Right atrium auricular region (tissue), 2 donors: ENCODE measurements around the gene MLYCD. TPM values are rescaled to one million over a fixed set of nuclear protein-coding genes. Genes with fewer than 3 reads are reported as not detected.
A peak's percentile ranks its signal among the peaks of the same experiment; 100 is the strongest.

Experiments
- DNase-seq: peaks from one replicate; pipeline ENCODE4 v3.0.0-alpha.2; 2019; ENCODE audit warnings: low spot score
- H3K27ac ChIP-seq, 2 donors: fragments of 200-600 bp; sonication (generic); 1 replicate in 1 of 2; 2 replicates in 1 of 2; pipeline ENCODE4 v1.5.1; 2016 to 2019
- H3K27me3 ChIP-seq, 2 donors: fragments of 200-600 bp; sonication (generic); one replicate each; pipeline versions ENCODE4 v1.5.1 to v1.6.0; 2017 to 2019
- H3K36me3 ChIP-seq: fragments of 200-600 bp; sonication (generic); one replicate; pipeline ENCODE4 v1.5.1; 2016
- H3K4me1 ChIP-seq, 2 donors: fragments of 200-600 bp; sonication (generic); one replicate each; pipeline versions ENCODE4 v1.5.1 to v1.6.0; 2017 to 2019
- H3K4me3 ChIP-seq, 2 donors: fragments of 200-600 bp; sonication (generic); 1 replicate in 1 of 2; 2 replicates in 1 of 2; pipeline ENCODE4 v1.5.1; 2017 to 2019; ENCODE audit warnings: mild to moderate bottlenecking in 1 of 2, moderate library complexity in 1 of 2
- H3K9me3 ChIP-seq, 2 donors: fragments of 200-600 bp; sonication (generic); one replicate each; pipeline ENCODE4 v1.5.1; 2019
- total RNA-seq, 2 donors: library from RNA; depleted of rRNA; stranded (reverse); fragments of >200 nt; gene quantifications; one replicate each; pipeline ENCODE4 v1.1.0, GENCODE V29; 2016
- TF ChIP-seq, protein P1 (sequence below), 2 donors: fragments of 200-600 bp; sonication (generic); IDR thresholded peaks; one replicate each; pipeline ENCODE4 v1.5.1; 2019; ENCODE audit warnings: antibody characterized with exemption in 2 of 2

The MLYCD gene
- total RNA-seq, 2 donors from 2014 or later: 22.0 to 37.0 TPM

DNA sequence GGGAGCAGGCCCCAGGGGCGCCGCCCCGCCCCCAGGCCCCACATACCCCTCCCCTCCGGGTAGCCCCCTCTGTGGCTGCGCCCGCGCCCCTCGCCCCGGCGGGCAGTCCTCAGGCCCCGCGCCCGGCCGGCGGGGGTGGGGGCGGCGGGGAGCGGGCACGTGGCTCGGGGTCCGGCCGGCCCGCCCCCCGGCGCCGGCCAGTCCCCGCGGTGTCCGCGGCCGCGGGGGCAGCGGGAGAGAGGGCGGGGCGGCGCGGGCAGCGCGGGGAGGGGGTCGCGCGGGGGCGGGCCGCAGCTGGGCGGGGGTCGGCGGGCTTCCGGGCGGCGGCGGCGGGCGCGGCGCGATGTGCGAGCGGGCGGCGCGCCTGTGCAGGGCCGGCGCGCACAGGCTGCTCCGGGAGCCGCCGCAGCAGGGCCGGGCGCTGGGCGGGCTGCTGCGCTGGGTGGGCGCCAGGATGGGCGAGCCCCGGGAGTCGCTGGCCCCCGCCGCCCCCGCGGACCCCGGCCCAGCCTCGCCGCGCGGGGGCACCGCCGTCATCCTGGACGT is 69.5 kb downstream of the MLYCD start:
- peaks cover 10% of the 10 kb centered on the region for H3K36me3 ChIP-seq

DNA sequence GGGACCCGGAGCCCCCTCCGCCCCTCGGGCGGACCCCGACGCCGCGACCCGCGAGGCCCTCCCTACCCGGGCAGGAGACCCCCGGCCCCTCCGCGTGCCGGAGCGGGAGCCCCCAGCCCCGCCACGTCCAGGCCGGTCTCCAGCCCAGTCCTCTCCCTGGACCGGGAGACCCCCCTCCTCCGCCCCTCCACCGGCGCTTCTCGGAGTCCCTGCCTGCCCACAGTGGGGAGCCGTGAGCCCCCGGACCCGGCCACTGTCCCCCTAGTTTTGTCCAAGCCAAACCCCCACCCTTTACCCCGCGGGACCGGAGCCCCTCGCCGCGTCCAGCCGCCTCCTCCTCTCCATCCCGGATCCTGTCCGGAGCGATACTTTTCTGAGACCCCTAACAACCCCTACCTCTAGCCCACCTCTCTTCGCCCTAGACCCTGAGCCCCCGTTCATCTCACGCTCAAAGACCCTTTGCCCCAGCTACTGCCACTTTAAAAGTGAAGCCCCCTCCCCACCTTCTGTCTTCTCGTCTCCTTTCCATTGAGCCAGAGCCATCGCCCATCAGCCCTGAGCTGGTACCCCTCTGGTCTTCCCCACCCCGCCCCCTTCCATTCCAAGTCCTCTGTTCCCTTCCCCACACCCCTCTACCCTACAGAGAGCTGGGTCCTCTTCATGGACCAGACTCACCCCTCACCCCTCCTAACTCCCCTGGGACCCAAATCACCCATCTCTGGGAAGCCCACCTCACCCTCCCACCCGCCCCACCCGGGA is 70.2 kb downstream of the MLYCD start:
- H3K4me1 ChIP-seq: no peaks in the 10 kb centered on the region
- no peak overlapping the region for H3K27ac ChIP-seq
- no peaks in the 10 kb centered on the region for H3K27me3 ChIP-seq
- no peaks in the 10 kb centered on the region for H3K9me3 ChIP-seq
- peaks cover 10% of the 10 kb centered on the region for H3K36me3 ChIP-seq
- DNase-seq: no peak
- H3K4me3 ChIP-seq: peak overlapping the region in 1 of 2 donors; percentile 22
- TF ChIP-seq, protein P1, sequence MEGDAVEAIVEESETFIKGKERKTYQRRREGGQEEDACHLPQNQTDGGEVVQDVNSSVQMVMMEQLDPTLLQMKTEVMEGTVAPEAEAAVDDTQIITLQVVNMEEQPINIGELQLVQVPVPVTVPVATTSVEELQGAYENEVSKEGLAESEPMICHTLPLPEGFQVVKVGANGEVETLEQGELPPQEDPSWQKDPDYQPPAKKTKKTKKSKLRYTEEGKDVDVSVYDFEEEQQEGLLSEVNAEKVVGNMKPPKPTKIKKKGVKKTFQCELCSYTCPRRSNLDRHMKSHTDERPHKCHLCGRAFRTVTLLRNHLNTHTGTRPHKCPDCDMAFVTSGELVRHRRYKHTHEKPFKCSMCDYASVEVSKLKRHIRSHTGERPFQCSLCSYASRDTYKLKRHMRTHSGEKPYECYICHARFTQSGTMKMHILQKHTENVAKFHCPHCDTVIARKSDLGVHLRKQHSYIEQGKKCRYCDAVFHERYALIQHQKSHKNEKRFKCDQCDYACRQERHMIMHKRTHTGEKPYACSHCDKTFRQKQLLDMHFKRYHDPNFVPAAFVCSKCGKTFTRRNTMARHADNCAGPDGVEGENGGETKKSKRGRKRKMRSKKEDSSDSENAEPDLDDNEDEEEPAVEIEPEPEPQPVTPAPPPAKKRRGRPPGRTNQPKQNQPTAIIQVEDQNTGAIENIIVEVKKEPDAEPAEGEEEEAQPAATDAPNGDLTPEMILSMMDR (IDR thresholded peaks at IDR 0.05): no peak

More for the DNA sequence above, 69.5 kb downstream of the MLYCD start:
- no peak for DNase-seq
- no peaks in the 10 kb centered on the region for H3K9me3 ChIP-seq
- TF ChIP-seq, protein P1 (IDR thresholded peaks at IDR 0.05): no peak
- no peak overlapping the region for H3K27ac ChIP-seq
- peak overlapping the region; percentile 37 to 47 for H3K4me3 ChIP-seq
- H3K27me3 ChIP-seq: no peaks in the 10 kb centered on the region
- no peaks in the 10 kb centered on the region for H3K4me1 ChIP-seq

DNA sequence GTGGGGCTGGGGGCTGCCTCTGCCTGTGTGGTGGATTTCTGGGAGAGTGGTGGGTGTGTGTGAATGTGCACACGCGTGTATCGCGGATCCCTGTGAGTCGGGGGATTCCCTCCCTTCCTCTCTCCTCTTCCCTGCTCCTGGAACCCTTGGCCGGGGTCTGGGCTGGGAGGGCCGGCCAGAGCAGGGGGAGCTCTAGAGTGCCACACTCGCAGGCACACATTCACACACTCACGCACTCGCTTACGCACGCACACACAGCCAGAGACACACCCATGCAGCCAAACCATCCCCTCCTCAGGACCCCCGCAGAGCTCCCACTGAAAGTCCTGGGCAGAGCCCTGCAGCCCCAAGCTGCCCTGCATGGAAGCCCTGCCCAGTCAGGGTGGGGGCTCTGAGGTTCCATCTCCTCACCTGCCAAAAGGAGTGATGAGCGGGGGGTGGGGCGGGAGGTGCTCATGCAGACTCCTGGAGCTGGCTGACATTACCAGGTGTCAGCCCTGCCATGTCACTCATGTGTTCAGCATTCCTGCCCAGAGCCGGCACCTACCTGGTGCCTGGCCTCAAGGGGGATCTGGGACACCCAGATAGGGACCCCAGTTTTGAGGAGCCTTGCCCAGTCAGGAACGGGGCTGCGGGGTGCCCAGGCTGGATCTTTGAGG is 71.0 kb downstream of the MLYCD start:
- Histone ChIP-seq H3K27me3 (no peaks in the 10 kb centered on the region), H3K9me3 (no peaks in the 10 kb centered on the region), H3K4me3 (no peak overlapping the region), H3K4me1 (no peaks in the 10 kb centered on the region), H3K27ac (no peak overlapping the region), H3K36me3 (peaks cover 10% of the 10 kb centered on the region)
- TF ChIP-seq, protein P1 (IDR thresholded peaks at IDR 0.05): no peak
- DNase-seq: no peak

DNA sequence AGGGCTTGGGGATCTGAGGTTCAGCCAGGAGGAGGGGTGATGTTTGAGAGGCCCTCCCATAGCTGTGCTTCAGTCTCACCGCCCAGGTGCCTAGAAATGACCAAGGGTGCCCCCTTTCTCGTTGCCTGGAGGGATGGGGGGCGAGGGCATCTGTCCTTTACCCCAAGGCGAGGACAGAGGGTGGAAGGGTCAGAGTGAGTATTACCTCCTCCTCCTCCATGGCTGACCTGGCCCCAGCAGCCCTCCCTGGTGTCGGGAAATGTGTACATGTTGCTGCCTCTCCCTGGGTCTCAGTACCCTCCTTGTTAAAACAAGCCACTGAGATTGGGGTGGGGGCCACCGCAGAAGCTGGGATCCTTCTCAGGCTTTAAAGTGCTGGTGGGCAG is 71.5 kb downstream of the MLYCD start:
- peaks cover 5% of the 10 kb centered on the region for H3K36me3 ChIP-seq
- no peak for DNase-seq
- H3K27me3 ChIP-seq: no peaks in the 10 kb centered on the region
- H3K4me3 ChIP-seq: no peak overlapping the region
- no peak overlapping the region for H3K27ac ChIP-seq
- TF ChIP-seq, protein P1 (IDR thresholded peaks at IDR 0.05): no peak
- H3K4me1 ChIP-seq: no peaks in the 10 kb centered on the region
- no peaks in the 10 kb centered on the region for H3K9me3 ChIP-seq

DNA sequence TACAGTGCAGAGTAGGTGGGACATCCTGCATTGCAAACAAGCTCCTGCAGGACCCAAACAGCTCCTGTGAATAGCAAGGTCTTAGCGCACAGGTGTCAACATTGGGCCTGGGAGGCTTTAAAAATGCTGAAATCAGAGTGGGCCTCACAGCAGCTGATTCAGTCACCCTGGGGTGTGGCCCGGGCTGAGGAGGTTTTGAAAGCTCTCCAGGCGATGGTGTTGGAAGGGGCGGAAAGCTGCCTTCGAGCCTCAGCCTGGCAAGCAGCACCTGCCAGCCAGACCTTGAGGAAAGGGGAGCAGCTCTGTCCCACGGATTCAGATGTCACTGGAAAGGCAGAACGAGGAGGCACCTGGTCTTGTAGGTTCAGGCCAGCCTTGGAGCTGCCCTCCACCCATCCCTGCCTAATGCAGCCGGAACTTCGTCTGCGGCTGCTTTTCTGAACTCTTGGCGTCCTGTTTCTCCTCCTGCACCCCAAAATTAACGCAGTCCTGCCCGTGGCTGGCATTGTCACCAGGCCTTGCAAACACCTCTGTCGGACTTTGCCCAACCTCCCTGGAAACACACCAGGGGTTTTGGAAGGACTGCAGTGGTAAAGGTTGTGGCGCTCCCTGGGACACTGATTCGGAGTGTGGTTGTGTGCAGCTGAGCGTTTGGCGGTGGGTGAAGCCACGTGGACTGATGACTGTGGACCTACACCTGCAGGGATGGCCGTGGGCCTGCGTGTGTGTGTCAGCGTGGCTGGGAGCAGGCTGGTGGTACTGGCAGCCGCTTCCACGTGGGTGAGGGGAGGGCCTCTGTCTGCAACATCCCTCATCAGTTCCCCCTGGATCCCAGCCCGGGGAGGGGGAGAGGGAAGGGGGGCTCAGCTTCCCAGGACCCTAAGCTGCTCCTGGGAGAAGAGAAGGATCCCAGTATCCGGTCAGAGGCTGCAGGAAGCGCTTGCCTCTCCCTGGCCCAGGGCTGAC is 72.5 kb downstream of the MLYCD start:
- TF ChIP-seq, protein P1 (IDR thresholded peaks at IDR 0.05): no peak
- no peaks in the 10 kb centered on the region for H3K4me1 ChIP-seq
- H3K9me3 ChIP-seq: no peaks in the 10 kb centered on the region
- no peak overlapping the region for H3K4me3 ChIP-seq
- no peak overlapping the region for H3K27ac ChIP-seq
- no peak for DNase-seq
- no peaks in the 10 kb centered on the region for H3K36me3 ChIP-seq
- no peaks in the 10 kb centered on the region for H3K27me3 ChIP-seq
